SHP77 treated with DMSO at 0.1 percent for 48 hours (cell line): ENCODE data around the gene STK11.

Experiments used
- DNase-seq: peaks from one replicate; lab custom pipeline; 2025; lab: John Stamatoyannopoulos, UW

STK11 gene

GRCh38 chr19:1211494-1212234 lies 6.1 kb downstream of the STK11 start:
- no peak for DNase-seq

- peak; percentile 89 for DNase-seq
These were observed 8.1 kb downstream of the STK11 start for GRCh38 chr19:1213391-1214286.

GRCh38 chr19:1214299-1214861 lies 8.8 kb downstream of the STK11 start:
- no peak for DNase-seq

- DNase-seq, result no peak
These were observed 9.5 kb downstream of the STK11 start for GRCh38 chr19:1214862-1215731.

GRCh38 chr19:1216756-1217155 lies 11.2 kb downstream of the STK11 start:
- no peak for DNase-seq

GRCh38 chr19:1217366-1217765 lies 11.8 kb downstream of the STK11 start:
- no peak for DNase-seq

- no peak for DNase-seq
These were observed 13.4 kb downstream of the STK11 start for GRCh38 chr19:1218751-1219567.

GRCh38 chr19:1219786-1220476 lies 14.4 kb downstream of the STK11 start:
- DNase-seq, result no peak

- DNase-seq, result peak; percentile 79
These were observed 14.9 kb downstream of the STK11 start for GRCh38 chr19:1220477-1220930.

- peak; percentile 24 for DNase-seq
These were observed 15.7 kb downstream of the STK11 start for GRCh38 chr19:1220976-1221903.

GRCh38 chr19:1221904-1222255 lies 16.3 kb downstream of the STK11 start:
- no peak for DNase-seq

GRCh38 chr19:1222394-1222793 lies 16.8 kb downstream of the STK11 start:
- DNase-seq, result no peak

- DNase-seq, result no peak
These were observed 17.7 kb downstream of the STK11 start for GRCh38 chr19:1223018-1223855.

- no peak for DNase-seq
These were observed 18.7 kb downstream of the STK11 start for GRCh38 chr19:1224047-1224825.

- no peak for DNase-seq
These were observed 19.3 kb downstream of the STK11 start for GRCh38 chr19:1224847-1225246.

GRCh38 chr19:1225440-1226226 lies 20.1 kb downstream of the STK11 start:
- DNase-seq, result no peak

- no peak for DNase-seq
These were observed 20.6 kb downstream of the STK11 start for GRCh38 chr19:1226227-1226518.
